ENCODE data around the gene IL27RA.
"Not testable (repeated sequence)": the region's sequence is repeated elsewhere in the genome, so short reads cannot be mapped to it uniquely, and the experiment has no call there.

DNA sequence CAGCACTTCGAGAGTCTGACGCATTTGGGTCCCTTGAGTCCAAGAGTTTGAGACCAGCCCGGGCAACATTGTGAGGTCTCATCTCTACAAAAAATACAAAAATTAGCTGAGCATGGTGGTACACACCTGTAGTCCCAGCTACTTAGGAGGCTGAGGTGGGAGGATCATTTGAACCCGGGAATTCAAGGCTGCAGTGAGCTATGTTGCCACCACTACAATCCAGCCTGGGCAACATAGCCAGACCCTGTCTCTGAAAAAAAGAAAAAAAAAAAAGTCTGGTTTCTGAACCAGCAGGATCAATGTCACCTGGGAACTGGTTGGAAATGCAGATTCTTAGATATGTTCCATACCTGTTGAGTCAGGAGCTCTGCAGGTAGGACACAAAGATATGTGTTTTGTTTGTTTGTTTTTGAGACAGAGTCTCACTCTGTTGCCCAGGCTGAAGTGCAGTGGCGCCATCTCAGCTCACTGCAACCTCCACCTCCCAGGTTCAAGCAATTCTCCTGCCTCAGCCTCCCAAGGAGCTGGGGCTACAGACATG lies 4.8 kb upstream of the IL27RA start:
- TF ChIP-seq, protein P1, sequence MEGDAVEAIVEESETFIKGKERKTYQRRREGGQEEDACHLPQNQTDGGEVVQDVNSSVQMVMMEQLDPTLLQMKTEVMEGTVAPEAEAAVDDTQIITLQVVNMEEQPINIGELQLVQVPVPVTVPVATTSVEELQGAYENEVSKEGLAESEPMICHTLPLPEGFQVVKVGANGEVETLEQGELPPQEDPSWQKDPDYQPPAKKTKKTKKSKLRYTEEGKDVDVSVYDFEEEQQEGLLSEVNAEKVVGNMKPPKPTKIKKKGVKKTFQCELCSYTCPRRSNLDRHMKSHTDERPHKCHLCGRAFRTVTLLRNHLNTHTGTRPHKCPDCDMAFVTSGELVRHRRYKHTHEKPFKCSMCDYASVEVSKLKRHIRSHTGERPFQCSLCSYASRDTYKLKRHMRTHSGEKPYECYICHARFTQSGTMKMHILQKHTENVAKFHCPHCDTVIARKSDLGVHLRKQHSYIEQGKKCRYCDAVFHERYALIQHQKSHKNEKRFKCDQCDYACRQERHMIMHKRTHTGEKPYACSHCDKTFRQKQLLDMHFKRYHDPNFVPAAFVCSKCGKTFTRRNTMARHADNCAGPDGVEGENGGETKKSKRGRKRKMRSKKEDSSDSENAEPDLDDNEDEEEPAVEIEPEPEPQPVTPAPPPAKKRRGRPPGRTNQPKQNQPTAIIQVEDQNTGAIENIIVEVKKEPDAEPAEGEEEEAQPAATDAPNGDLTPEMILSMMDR (IDR thresholded peaks at IDR 0.05): not testable (repeated sequence)
- not testable (repeated sequence) for TF ChIP-seq POLR2A (IDR thresholded peaks at IDR 0.05)
